K562 (cell line): Measurements from ENCODE around the gene HOXB13. TPM values are rescaled to one million over a fixed set of nuclear protein-coding genes. Genes with fewer than 3 reads are reported as not detected.

ENCODE experiments used
- ATAC-seq: fragments of 200-7000 bp; cut with Tn5 transposase; 3 replicates; pipeline ENCODE4 v1.9.1; 2020; ENCODE audit warnings: moderate library complexity
- BruUV-seq: library from RNA; stranded (reverse); fragments of 400-500 nt; replicated peaks from 2 replicates; lab custom pipeline; 2021; lab: Mats Ljungman, UMichigan
- CTCF ChIA-PET: fragments of 300-600 bp; formaldehyde crosslinking; extraction: SDS; loops from one replicate; lab custom pipeline; 2021; ENCODE audit warnings: low intra/inter-chr PET ratio; lab: Yijun Ruan, JAX
- POLR2A ChIA-PET: fragments of 300-600, 350-650 bp; sonication (Branson Sonifier 250); formaldehyde crosslinking; extraction: SDS; loops from one replicate; lab custom pipeline; 2021; ENCODE audit warnings: antibody characterized with exemption, inconsistent platforms; lab: Yijun Ruan, JAX
- DNase-seq, 4 experiments: peaks; one replicate each; pipeline versions ENCODE4 v3.0.0 to v3.0.0-alpha.2; 2011 to 2018; ENCODE audit warnings: low spot score in 3 of 4, mixed read lengths in 3 of 4; ENCODE audit errors: extremely low read depth in 1 of 4
- FAIRE-seq: peaks from 2 replicates; lab custom pipeline; 2011; peaks lifted over from hg19 to GRCh38; lab: Jason Lieb, UNC
- H2AFZ ChIP-seq: 2 replicates; pipeline ENCODE4 v1.6.0; 2011; ENCODE audit warnings: low read depth, low read length, control low read depth, inconsistent platforms
- H3K27ac ChIP-seq: fragments of 200-600 bp; 3 replicates; pipeline ENCODE4 v1.8.0; 2011; ENCODE audit warnings: low read depth, mild to moderate bottlenecking, control low read depth, inconsistent platforms, low read length, moderate library complexity, mixed read lengths; ENCODE audit errors: extremely low read depth
- H3K27me3 ChIP-seq, 2 experiments: fragments of 300-600 bp in 1 of 2; 2 replicates in 1 of 2; 3 replicates in 1 of 2; pipeline versions ENCODE4 v1.6.0 to v1.8.0; 2011; ENCODE audit warnings: inconsistent platforms in 2 of 2, low read length in 2 of 2, mild to moderate bottlenecking in 1 of 2, mixed read lengths in 1 of 2, moderate library complexity in 1 of 2; ENCODE audit not compliant: control insufficient read depth in 2 of 2, insufficient read depth in 2 of 2
- H3K36me3 ChIP-seq: fragments of 300-600 bp; 3 replicates; pipeline ENCODE4 v1.8.0; 2011; ENCODE audit warnings: mild to moderate bottlenecking, low read length, inconsistent platforms; ENCODE audit not compliant: control insufficient read depth, insufficient read depth
- H3K4me1 ChIP-seq, 2 experiments: fragments of 200-600 bp in 1 of 2; replicated peaks in 1 of 2; 2 replicates in 1 of 2; 3 replicates in 1 of 2; pipeline versions ENCODE4 v1.5.1 to v1.8.0; 2011; ENCODE audit warnings: inconsistent platforms in 2 of 2, low read length in 2 of 2, mild to moderate bottlenecking in 1 of 2, mixed read lengths in 1 of 2, moderate library complexity in 1 of 2; ENCODE audit not compliant: control insufficient read depth in 2 of 2, insufficient read depth in 2 of 2
- H3K4me2 ChIP-seq: 2 replicates; pipeline ENCODE4 v1.6.1; 2011; ENCODE audit warnings: low read length, control low read depth, inconsistent platforms, mixed read lengths; ENCODE audit not compliant: insufficient read depth
- H3K4me3 ChIP-seq: fragments of 200-600 bp; sonication (generic), shearing (Covaris generic); 2 replicates; pipeline ENCODE4 v1.5.1; 2016; ENCODE audit warnings: control low read depth, inconsistent platforms
- H3K79me2 ChIP-seq: fragments of 200-600 bp; 3 replicates; pipeline ENCODE4 v1.8.0; 2011; ENCODE audit warnings: low read length, inconsistent platforms; ENCODE audit not compliant: control insufficient read depth, insufficient read depth
- H3K9ac ChIP-seq, 2 experiments: 2 replicates each; pipeline versions ENCODE4 v1.6.0 to v1.6.1; 2011; ENCODE audit warnings: low read depth in 2 of 2, low read length in 2 of 2, control low read depth in 1 of 2, inconsistent platforms in 1 of 2, mild to moderate bottlenecking in 1 of 2, mixed read lengths in 1 of 2; ENCODE audit not compliant: insufficient read depth in 1 of 2
- H3K9me1 ChIP-seq: one replicate; pipeline ENCODE4 v1.6.0; 2011; ENCODE audit warnings: inconsistent platforms, mild to moderate bottlenecking, low read length, moderate library complexity; ENCODE audit not compliant: control insufficient read depth, insufficient read depth
- H3K9me3 ChIP-seq: replicated peaks from 2 replicates; pipeline ENCODE4 v1.5.1; 2011; ENCODE audit warnings: low read depth, low read length, inconsistent platforms; ENCODE audit not compliant: control insufficient read depth, insufficient read depth
- H4K20me1 ChIP-seq: replicated peaks from 2 replicates; pipeline ENCODE4 v1.6.1; 2011; ENCODE audit warnings: low read length, inconsistent platforms, mixed read lengths; ENCODE audit not compliant: control insufficient read depth, insufficient read depth
- ATF7 ChIP-seq: fragments of 450-650 bp; IDR thresholded peaks from 2 replicates; pipeline ENCODE4 v1.7.1; 2014; ENCODE audit warnings: mild to moderate bottlenecking, moderate library complexity
- BMI1 ChIP-seq: fragments of 150-350 bp; IDR thresholded peaks from 2 replicates; pipeline ENCODE4 v1.6.1; 2014; ENCODE audit warnings: low read length
- CBX2 ChIP-seq: fragments of 200-600 bp; sonication (generic); IDR thresholded peaks from one replicate; pipeline ENCODE4 v1.6.1; 2012; ENCODE audit warnings: mild to moderate bottlenecking, low read length, inconsistent platforms; ENCODE audit not compliant: insufficient read depth, poor library complexity, severe bottlenecking
- EZH2 ChIP-seq: IDR thresholded peaks from 2 replicates; pipeline ENCODE4 v1.6.1; 2012; ENCODE audit warnings: low read depth, mild to moderate bottlenecking, inconsistent platforms, low read length, borderline replicate concordance
- FOXM1 ChIP-seq, 2 experiments: fragments of 450-650 bp in 1 of 2; sonication (generic) in 1 of 2; formaldehyde crosslinking in 1 of 2; IDR thresholded peaks; 2 replicates each; pipeline versions ENCODE4 v1.6.1 to v1.9.0; 2017 to 2022; ENCODE audit warnings: low read depth in 2 of 2, mild to moderate bottlenecking in 2 of 2, missing genetic modification reagents in 1 of 2, moderate library complexity in 1 of 2
- GABPB2 ChIP-seq: fragments of 250-450 bp; sonication (Bioruptor Pico); conservative IDR thresholded peaks from 2 replicates; pipeline ENCODE4 v1.5.1; 2021; ENCODE audit warnings: mild to moderate bottlenecking
- JUN ChIP-seq, 2 experiments: sonication (generic) in 1 of 2; formaldehyde crosslinking in 1 of 2; IDR thresholded peaks; 2 replicates each; pipeline versions ENCODE4 v1.6.1 to v1.8.0; 2012 to 2022; ENCODE audit warnings: borderline replicate concordance in 2 of 2, mild to moderate bottlenecking in 2 of 2, improper control_type of control experiment in 1 of 2, low read depth in 1 of 2, low read length in 1 of 2, missing genetic modification reagents in 1 of 2
- MAFG ChIP-seq: fragments of 450-650 bp; conservative IDR thresholded peaks from 2 replicates; pipeline ENCODE4 v1.6.1; 2016; ENCODE audit warnings: missing genetic modification characterization, missing compliant biosample characterization
- MLLT1 ChIP-seq, 2 experiments: fragments of 450-650 bp; IDR thresholded peaks; 2 replicates each; pipeline ENCODE4 v1.6.1; 2016
- MYBL2 ChIP-seq, 2 experiments: fragments of 450-650 bp in 1 of 2; sonication (generic) in 1 of 2; formaldehyde crosslinking in 1 of 2; IDR thresholded peaks; 2 replicates each; pipeline versions ENCODE4 v1.6.1 to v1.8.1; 2017 to 2022; ENCODE audit warnings: borderline replicate concordance in 1 of 2, inconsistent platforms in 1 of 2, low read depth in 1 of 2, mild to moderate bottlenecking in 1 of 2, missing genetic modification reagents in 1 of 2, moderate library complexity in 1 of 2
- NCOA1 ChIP-seq: fragments of 450-650 bp; IDR thresholded peaks from 2 replicates; pipeline ENCODE4 v1.6.1; 2016; ENCODE audit warnings: low read depth
- POLR3G ChIP-seq: IDR thresholded peaks from 2 replicates; pipeline ENCODE4 v1.6.1; 2011; ENCODE audit not compliant: insufficient read length, insufficient replicate concordance; ENCODE audit errors: extremely low read depth
- RB1 ChIP-seq: fragments of 450-650 bp; IDR thresholded peaks from 2 replicates; pipeline ENCODE4 v1.6.1; 2017; ENCODE audit warnings: low read depth, mild to moderate bottlenecking
- SOX6 ChIP-seq: fragments of 450-650 bp; IDR thresholded peaks from 2 replicates; pipeline ENCODE4 v1.6.1; 2014; ENCODE audit warnings: mild to moderate bottlenecking
- YY1 ChIP-seq, 3 experiments: IDR thresholded peaks; 2 replicates each; pipeline ENCODE4 v1.6.1; 2011; ENCODE audit warnings: low read length in 2 of 3, mild to moderate bottlenecking in 2 of 3, moderate library complexity in 2 of 3, borderline replicate concordance in 1 of 3, control low read depth in 1 of 3, low read depth in 1 of 3; ENCODE audit not compliant: insufficient read depth in 3 of 3, insufficient replicate concordance in 2 of 3, control insufficient read depth in 1 of 3, insufficient read length in 1 of 3; ENCODE audit errors: extremely low read depth in 1 of 3
- ZFP36 ChIP-seq: fragments of 150-350 bp; IDR thresholded peaks from 2 replicates; pipeline ENCODE4 v1.6.1; 2018; ENCODE audit warnings: low read length, low read depth; ENCODE audit not compliant: partially characterized antibody
- ZFPM2 ChIP-seq: fragments of 250-450 bp; sonication (Bioruptor Pico); IDR thresholded peaks from 2 replicates; pipeline ENCODE4 v1.5.1; 2022; ENCODE audit warnings: mild to moderate bottlenecking
- ZNF583 ChIP-seq: fragments of 250-450 bp; sonication (Bioruptor Pico); IDR thresholded peaks from 2 replicates; pipeline ENCODE4 v1.4.0; 2020
- ZNF79 ChIP-seq: fragments of 250-450 bp; sonication (Bioruptor Pico); IDR thresholded peaks from 2 replicates; pipeline ENCODE4 v1.4.0; 2020; ENCODE audit warnings: low read depth, mild to moderate bottlenecking, moderate library complexity
- WGBS: fragments of 100-300 bp; shearing (Covaris generic); methylation state at CpG from one replicate; pipeline ENCODE4 v1.1.6; 2016; ENCODE audit warnings: low coverage, mixed read lengths; ENCODE audit not compliant: insufficient coverage; ENCODE audit errors: missing lambda C conversion rate; 5-methylcytosine and 5-hydroxymethylcytosine counted together
- in situ Hi-C: fragments of 300-500 bp; cut with MboI; formaldehyde crosslinking; loops from 4 replicates; pipeline ENCODE4 v1.15.0; 2018; ENCODE audit warnings: inconsistent platforms, mixed read lengths
- intact Hi-C: fragments of 100-400 bp; cut with micrococcal nuclease; formaldehyde crosslinking; loops from 2 replicates; pipeline ENCODE4 v1.14.2; 2022
- polyA plus RNA-seq, 8 experiments: library from polyadenylated mRNA; depleted of rRNA in 4 of 8; stranded (reverse) in 5 of 8; unstranded in 3 of 8; fragments of >200 nt; fragmentation: Nextera tagmentation in 2 of 8; fragmentation: Illumina TruSeq in 1 of 8; extraction: Ambion mirVana in 2 of 8; extraction: Trizol in 1 of 8; gene quantifications; 2 replicates each; pipeline versions ENCODE4 v1.2.1 to v1.2.3, GENCODE V29; 2011 to 2014; ENCODE audit warnings: inconsistent platforms in 1 of 8, missing spikeins in 1 of 8
- total RNA-seq, 7 experiments: library from RNA; depleted of rRNA in 6 of 7; stranded (reverse); fragments of >200 nt in 6 of 7; fragmentation: Illumina TruSeq in 2 of 7; extraction: Trizol in 2 of 7; gene quantifications; 2 replicates each; pipeline versions ENCODE4 v1.2.1 to v1.2.3, GENCODE V29; 2011 to 2021; ENCODE audit warnings: low replicate concordance in 1 of 7

The HOXB13 gene
- total and polyA plus RNA-seq, 9 of the 15 experiments (the other 6 are each of a cell fraction or from before 2014, with no cell fraction given), result not detected

GRCh38 chr17:48747445-48748363, 19.2 kb upstream of the HOXB13 start:
- Histone ChIP-seq H3K36me3 (no peaks in the 10 kb centered on the region), H3K9me1 (no peaks in the 10 kb centered on the region), H3K27me3 (peaks cover 72 to 74% of the 10 kb centered on the region in 2 experiments), H3K4me2 (no peak overlapping the region), H3K79me2 (no peaks in the 10 kb centered on the region), H4K20me1 (0 out of 2 replicates have a peak, but pooled peaks cover 7% of the 10 kb centered on the region), H3K4me3 (no peak overlapping the region), H2AFZ (no peak overlapping the region), H3K9ac (no peak overlapping the region), H3K27ac (no peak overlapping the region), H3K9me3 (no peaks in the 10 kb centered on the region), H3K4me1 (peaks cover 0 to 12% of the 10 kb centered on the region in 2 experiments; a peak in 1 of 5 replicates)
- BruUV-seq, result no TSS peak
- in situ Hi-C loops (no loop called here), intact Hi-C loops (no loop called here)
- peak; percentile 46; the same call in 2 of the 3 replicates for ATAC-seq
- CTCF ChIA-PET, result no interaction called here
- POLR2A ChIA-PET, result interaction anchor here (0.7 kb wide), 1 partner anchor 18 kb away, joined by 3 read pairs; no protein-coding TSS in a partner anchor
- FAIRE-seq, result peak; percentile 6
- WGBS, result 10% methylated on average over 41 of the region's 53 CpGs
- DNase-seq, result no peak
- TF ChIP-seq GABPB2 (CRISPR knock-in tag) (no peak), MLLT1 (IDR thresholded peaks at IDR 0.05) (no peak), ZNF583 (no peak), RB1 (no peak), MAFG (tag) (no peak), ZFP36 (peak; percentile 32), JUN (IDR thresholded peaks at IDR 0.05; ENCODE audit: borderline replicate concordance, low read depth, low read length) (no peak), JUN (CRISPR knock-in tag; IDR thresholded peaks at IDR 0.05; ENCODE audit: borderline replicate concordance) (no peak), NCOA1 (no peak), EZH2 (no peak; the same call in 1 of the 2 replicates), YY1 (IDR thresholded peaks at IDR 0.05; ENCODE audit: borderline replicate concordance in 1 of 3, control insufficient read depth in 1 of 3, extremely low read depth in 1 of 3, insufficient read depth in 3 of 3, insufficient read length in 1 of 3, insufficient replicate concordance in 2 of 3, low read depth in 1 of 3, low read length in 2 of 3) (no peak), POLR3G (no peak), CBX2 (peak; percentile 95), BMI1 (0 out of 2 replicates have a peak, but pooled peaks have one; percentile 62), ZFPM2 (CRISPR knock-in tag) (no peak), ATF7 (no peak), SOX6 (no peak), ZNF79 (CRISPR knock-in tag) (no peak), MYBL2 (IDR thresholded peaks at IDR 0.05; ENCODE audit: low read depth) (no peak), MYBL2 (CRISPR knock-in tag; IDR thresholded peaks at IDR 0.05; ENCODE audit: borderline replicate concordance) (no peak), FOXM1 (IDR thresholded peaks at IDR 0.05; ENCODE audit: low read depth) (no peak), FOXM1 (CRISPR knock-in tag; IDR thresholded peaks at IDR 0.05; ENCODE audit: low read depth) (no peak)
